HG03139 (cell line): ENCODE measurements around the gene MRPL42.
"Not testable (repeated sequence)": the region's sequence is repeated elsewhere in the genome, so short reads cannot be mapped to it uniquely, and the experiment has no call there.

ENCODE experiments used
- ATAC-seq: cut with Tn5 transposase; IDR thresholded peaks from one replicate; pipeline ENCODE4 v1.9.1; 2021; ENCODE audit not compliant: unreplicated experiment

The MRPL42 gene

DNA sequence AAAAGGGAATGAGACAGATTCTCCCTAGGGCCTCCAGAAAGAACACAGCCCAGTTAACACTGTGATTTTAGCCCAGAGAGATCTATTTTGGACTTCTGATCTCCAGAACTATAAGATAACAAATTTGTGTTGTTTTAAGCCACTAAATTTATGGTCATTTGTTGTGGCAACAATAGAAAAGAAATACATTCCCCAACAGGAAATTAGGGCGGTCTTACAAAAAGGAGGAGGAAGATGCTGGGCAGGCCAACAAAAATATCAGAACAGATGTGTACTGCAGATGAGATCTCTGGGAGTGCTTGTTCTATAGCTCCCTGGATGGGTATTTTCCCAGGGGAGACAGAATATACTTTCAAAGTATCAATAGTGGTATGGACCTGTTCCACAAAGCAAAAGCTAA is 73.2 kb downstream of the MRPL42 start:
- ATAC-seq = no peak

DNA sequence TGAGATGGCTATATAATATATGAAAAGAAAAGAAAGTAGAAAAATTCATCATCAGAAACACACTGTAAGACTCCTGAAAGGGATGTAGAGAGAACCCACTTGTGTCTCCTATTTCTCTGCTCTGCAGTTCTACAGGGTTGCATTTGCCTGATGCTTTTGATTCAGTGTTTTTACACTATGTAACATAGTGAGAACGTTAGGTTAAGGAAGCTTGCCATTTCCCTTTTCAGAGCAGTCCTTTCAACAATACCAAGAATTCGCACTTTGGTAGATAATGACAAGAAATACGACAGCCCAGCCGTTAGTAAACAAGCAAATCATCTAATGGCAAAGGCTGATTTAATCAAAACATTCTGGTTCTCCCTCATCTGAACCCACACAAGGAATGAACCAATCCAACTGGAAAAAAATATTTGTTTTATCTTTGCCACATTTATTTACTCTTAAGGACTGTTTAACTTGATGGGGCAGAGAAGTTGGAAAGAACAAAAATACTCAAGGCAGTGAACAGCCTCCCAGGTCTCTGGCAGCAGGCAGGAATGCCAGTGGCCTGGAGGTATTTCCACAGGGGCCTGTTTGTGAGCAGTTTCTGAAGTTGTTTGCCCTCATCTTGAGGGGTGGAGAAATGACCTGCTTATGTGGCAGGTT is 74.4 kb downstream of the MRPL42 start:
- ATAC-seq = no peak

DNA sequence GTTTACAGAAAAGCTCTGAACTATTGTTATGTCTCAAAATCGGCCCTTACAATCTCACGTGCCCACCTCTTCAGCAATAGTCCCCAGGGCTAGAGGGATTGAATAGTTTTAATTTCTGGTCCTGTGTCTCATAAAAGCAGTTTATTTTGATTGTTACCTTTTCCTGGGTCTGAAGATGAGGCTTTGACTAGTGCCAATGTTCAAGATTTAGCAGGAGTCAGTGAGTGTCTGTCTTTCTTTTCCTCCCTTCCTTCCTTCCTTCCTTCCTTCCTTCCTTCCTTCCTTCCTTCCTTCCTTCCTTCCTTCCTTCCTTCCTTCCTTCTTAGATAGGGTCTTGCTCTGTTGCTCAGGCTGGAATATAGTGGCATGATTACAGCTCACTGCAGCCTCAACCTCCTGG is 80.5 kb downstream of the MRPL42 start:
- ATAC-seq = no peak

DNA sequence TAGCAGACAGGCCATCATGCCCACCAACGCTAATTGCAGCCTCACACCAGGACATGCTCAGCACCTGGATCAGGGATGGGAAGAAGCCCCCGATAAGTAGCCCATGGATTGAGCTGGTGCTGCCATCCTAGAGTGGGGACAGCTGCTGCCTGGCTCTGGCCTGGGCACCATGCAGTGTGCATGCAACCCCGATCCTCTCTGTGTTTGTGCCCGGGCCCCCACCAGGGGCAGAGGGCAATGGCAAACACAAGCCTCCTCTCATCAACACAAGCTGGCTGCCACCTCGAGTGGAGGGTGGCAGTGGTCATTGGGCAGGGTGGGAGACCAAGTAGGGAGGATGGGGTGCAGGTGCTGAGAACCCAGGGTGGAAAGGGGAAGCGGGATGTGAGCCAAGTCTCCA is 81.9 kb downstream of the MRPL42 start:
- ATAC-seq = no peak

DNA sequence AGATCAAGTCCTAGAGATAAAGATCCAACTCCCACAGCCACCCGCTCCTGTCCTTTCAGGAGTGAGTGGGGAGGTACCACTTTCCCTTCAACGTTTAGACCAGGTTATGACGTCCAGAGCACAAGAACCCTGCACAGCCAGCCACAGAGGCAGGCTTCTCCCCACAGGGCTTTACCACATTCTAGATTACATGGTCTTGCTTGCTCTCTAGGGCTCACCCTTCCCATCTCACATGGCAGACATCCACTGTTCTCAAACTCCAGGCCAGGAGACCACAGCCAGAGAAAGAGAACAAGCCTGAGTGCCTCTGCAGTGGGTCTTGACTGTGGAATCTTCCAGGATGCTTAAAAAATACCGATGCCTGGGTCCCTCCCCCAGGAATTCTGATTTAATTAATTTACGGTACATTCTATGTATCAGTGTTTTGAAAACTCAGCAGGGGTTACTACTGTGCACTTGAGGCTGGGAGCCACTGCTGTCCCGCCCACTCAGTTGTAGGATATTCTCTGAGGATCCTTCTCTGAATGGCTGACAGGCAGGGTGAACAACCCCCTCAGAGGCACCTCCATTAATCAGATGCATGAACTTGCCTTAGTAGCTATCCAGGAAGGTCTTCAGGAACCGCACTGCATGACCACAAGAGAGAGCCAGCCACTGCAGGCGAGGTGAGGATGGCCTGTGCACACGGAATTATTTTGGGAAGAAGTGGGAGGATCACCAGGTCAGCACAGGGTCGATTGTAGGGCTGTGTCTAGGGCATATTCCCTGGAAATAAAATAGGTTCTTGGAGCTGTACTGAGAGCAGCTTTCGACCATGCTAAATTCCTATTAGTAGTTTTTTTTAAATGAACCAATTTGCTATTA is 83.7 kb downstream of the MRPL42 start:
- no peak for ATAC-seq

DNA sequence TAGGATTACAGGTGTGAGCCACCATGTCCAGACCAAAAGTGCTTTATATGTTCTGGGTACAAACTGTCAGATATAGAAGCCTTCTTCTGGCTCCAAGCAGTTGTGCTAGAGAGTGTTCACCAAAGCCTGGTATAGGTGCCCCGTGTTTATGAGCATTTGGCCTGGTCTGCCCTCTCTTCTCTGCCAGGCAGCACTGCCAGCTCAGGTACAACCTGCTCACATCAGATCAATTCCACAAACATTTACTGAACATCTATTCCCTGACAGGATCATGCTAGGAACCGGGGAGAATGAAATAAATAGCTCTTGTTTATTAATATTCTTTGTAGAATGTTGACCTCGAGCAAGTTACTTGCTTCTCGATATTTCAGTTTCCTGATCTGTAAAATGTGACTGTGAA is 85.1 kb downstream of the MRPL42 start:
- no peak for ATAC-seq

DNA sequence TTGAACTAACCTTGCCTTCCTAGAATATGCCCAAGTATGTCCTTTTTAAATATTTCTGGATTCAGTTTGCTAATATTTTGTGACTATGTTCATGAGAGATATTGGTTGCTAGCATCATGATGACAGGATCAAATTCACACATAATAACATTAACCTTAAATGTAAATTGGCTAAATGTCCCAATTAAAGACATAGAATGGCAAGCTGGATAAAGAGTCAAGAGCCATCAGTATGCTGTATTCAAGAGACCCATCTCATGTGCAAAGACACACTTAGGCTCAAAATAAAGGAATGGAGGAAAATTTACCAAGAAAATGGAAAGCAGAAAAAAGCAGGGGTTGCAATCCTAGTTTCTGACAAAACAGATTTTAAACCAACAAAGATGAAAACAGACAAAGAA is 90.6 kb downstream of the MRPL42 start:
- not testable (repeated sequence) for ATAC-seq

DNA sequence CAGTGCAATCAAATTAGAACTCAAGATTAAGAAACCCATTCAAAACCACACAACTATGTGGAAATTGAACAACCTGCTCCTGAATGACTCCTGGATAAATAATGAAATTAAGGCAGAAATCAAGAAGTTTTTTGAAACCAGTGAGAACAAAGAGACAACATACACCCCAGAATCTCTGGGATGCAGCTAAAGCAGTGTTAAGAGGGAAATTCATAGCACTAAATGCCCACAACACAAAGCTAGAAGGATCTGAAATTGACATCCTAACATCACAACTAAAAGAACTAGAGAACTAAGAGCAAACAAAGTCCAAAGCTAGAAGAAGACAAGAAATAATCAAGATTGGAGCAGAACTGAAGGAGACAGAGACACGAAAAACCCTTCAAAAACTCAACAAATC is 91.4 kb downstream of the MRPL42 start:
- ATAC-seq = not testable (repeated sequence)

DNA sequence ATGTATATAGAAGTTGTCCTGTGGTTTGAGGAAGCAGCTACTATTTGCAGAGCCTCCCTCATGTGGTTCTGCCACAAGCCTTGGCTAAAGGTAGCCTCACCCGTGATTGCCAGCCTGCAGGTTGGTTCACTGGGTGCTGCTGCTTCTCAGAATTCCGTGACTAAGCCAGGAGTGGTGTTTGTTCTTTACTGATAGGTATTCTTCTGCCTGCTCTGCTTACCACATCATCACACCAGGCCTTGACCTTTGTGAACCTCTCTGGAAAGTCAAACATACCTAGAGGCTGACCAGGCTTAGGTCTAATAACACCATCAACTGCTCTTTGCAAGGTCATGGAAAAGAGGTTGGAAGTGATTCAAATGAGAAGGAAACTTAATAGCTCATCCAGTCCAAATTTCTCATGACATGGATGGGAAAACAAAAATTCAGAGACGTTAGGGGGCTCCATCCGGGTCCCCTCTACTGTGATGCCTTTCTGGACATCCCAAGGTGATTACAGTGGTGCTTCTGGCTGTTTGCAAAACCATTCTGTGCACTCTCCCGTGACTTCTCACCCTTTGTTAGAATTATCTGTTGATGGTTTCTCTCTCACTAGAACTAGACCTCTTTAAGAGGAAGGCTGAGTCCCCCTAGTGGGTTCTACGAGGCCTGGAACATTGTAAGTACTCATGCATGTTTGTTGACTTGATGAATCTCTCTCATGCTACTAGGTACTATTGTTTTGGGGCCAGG is 96.7 kb downstream of the MRPL42 start:
- ATAC-seq = no peak

DNA sequence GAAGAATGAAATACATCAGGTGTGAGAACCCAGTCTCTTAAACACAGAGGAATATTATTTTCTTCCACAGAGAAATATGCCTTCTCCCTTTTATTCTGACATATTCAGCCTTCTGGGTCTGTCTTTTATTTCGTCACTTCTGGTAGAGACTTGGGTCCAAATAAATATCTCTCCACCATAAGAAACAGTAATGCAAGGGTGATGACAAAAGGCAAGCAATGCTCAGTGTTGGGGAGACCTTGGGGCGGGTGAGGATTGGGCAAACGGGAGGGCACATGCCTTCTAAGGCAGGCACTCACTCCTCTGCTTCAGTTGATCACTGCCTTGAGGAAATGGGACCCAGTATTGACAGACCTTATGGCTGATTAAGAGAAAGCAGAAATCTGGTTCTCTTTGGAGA is 98.4 kb downstream of the MRPL42 start:
- ATAC-seq = no peak
